ENCODE data around the gene BRSK1.

Gene BRSK1

DNA sequence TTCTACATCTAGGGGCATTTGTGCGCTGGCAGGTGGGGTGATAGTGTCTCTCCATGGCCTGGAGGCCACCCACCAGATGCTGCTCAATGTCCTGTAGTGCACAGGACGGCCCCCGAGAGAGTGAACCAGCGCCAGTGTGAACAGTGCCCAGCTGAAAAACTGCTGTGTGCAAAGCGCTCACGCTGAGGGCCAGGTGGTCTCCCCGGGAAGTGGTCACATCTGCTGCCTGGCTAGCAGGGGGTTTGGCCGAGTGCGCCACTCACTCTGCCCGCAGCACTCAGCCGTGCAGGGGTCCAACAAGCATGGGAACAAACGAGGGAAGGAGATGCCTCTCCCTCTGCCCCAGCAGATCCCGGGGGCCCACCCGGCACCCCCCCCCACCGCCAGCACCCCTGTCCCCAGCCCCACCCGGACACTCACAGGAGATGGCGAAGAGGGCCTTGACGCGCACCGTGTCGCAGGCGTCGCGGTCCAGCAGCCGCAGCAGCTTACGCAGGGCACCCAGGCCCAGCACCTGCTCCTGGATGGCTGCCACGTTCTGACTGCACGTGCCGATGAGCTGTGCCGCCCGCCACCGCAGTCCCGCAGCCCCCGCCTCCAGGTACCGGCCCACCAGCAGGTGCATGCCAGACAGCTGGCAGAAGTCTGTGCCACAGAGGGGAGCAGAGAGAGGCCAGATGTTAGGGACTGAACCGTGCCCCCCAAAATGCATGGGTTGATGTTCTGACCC lies 9.7 kb upstream of the BRSK1 start:
- DNase-seq (ENCODE audit: low spot score), result no peak

DNA sequence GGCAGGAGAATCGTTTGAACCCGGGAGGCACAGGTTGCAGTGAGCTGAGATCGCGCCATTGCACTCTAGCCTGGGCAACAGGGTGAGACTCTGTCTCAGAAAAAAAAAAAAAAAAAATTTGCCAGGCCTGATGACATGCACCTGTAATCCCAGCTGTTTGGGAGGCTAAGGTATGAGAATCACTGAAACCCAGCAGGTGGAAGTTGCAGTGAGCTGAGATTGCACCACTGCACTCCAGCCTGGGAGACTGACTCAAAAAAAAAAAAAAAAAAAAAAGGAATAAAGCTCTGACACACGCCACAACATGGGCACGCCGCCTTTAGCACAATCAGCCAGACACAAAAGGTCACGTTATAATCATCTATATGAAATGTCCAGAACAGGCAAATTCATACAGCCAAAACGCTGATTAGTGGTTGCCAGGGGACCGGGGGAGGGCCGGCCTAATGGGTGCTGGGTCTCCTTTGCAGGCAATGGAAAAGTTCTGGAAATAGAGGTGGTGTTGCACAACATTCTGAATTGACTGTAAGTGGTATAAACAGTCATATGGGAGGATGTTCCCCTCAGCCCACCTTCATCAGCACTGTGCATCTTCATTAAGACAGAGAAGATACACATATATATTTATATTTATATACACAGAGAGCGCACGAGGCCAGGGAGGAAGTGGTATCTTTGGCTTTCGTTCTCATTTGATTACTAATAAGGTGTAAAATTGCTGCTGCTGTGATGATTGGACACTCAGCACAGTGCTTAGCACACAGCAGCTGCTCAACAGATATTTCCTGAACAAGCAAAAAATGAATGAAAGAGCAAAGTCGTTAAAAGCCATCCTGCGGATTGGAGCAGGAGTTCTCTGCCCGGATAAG lies 7.7 kb upstream of the BRSK1 start:
- DNase-seq (ENCODE audit: low spot score), result no peak

GRCh38 chr19:55276720-55277430 lies 6.9 kb upstream of the BRSK1 start:
- no peak for DNase-seq (ENCODE audit: low spot score)

DNA sequence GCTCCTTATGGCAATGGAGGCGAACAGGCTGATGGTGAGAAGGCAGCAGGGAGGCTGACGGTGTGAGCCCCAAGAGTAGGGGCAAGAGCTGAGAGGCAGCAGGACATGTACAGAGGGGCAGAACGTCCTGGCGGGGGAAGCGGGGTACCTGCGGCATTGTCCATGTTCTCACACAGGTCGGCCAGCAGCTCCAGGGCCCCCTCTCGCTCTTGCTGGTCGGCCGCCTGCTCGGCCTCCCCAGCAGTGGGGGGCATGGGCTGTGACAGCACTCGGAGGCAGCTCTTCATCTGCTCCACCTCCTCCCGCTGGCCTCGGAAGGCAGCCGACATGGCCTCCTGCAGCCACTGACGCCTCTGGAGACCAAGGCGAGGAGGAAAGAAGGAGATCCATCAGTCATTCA lies 6.3 kb upstream of the BRSK1 start:
- DNase-seq (ENCODE audit: low spot score), result no peak

- DNase-seq (ENCODE audit: low spot score), result no peak
Observed at GRCh38 chr19:55278391-55279135, 5.2 kb upstream of the BRSK1 start.

DNA sequence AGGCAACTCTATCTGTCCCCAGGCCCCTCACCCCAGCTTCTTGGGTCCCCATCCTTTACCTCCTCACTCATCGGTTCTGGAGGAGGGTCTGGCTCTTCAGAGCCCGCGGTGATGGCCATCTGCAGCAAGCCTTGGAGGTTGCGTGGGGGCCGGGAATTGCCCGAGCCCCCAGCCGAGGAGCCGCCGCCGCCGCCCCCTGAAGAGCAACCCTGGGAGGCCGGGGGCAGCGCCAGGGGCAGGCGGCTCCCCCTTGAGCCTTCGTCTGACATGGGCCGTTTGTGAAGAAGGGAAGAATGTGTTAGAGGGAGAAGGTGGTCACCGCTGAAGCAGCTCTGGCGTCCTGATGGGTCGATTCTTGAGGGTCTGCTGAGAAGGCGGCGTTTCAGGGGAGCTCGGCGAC lies 4.5 kb upstream of the BRSK1 start:
- no peak for DNase-seq (ENCODE audit: low spot score)

- DNase-seq (ENCODE audit: low spot score), result peak; percentile 93
Observed at GRCh38 chr19:55279770-55280643, 3.8 kb upstream of the BRSK1 start, which contains the start of gene HSPBP1. TSS of gene HSPBP1 (minus strand) at chr19:55280110. CDS start at chr19:55279608, 502 bp downstream.

GRCh38 chr19:55284405-55285058 lies 735 bp downstream of the BRSK1 start:
- DNase-seq (ENCODE audit: low spot score), result no peak

DNA sequence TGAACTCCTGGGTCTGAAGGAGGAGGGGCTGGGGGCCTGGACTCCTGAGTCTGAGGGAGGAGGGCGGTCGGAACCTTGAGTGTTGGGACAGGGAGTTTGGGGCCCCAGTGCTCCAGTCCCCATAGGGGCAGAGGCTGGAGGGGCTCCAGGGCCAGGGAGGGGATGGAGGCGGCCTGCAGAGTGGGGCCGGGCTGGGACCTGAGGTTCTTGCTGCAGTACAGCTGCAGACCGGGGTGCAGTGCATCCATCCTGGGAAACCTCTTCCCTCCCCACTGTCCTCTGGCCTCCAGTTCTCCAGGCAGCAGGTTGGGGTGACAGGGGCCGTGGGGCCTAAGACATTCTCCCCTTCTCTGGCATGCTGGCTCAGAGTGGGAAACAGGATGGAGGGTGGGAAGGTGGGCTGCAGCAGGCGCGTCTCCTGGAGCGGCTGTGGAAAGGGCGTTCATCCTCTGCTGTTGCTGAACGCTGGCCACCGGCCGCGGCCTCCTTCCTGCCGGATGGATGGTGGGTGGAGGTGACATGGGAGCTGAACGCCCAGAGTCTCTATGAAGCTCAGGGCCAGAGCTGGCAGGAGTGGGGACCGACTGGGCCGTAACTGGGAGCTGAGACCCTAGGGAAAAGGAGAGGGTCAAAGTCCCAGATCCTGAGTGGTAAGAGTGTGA lies 1.6 kb downstream of the BRSK1 start:
- no peak for DNase-seq (ENCODE audit: low spot score)

DNA sequence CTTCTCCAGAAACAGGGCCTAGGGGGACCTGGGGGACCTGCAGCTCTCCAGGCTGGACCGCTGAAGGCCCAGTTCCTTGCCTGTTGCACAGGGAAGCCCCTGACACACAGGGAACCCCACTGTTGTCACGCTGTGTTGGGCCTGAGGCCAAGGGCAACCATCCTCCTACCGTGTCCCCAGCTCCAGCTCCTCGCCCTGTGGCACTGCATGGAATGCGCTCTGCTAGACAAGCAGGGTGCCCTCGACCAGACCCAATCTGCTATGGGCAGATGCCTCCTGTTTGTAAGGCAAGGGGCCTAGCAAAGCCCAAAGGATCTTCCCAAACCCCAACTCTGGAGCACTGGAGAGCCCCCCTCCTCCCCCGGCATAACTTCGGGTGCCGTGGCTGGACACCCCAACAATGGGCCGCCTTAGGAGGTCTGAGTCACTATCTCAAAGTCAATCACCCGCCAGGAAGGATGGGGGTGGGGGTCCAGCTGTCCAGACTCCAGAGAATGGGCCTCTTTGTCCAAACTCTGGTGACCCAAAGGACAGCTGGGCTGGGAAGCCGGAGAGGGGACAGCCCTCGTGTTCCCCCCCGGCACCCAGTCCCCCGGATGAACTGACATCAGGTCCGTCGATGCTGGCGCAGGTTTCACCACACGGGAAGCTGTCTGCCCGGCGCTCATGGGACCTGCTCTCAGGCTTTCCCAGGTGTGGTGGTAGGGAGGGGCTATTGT lies 3.7 kb downstream of the BRSK1 start:
- DNase-seq (ENCODE audit: low spot score), result no peak

GRCh38 chr19:55289117-55289796 lies 5.5 kb downstream of the BRSK1 start:
- peak; percentile 64 for DNase-seq (ENCODE audit: low spot score)

DNA sequence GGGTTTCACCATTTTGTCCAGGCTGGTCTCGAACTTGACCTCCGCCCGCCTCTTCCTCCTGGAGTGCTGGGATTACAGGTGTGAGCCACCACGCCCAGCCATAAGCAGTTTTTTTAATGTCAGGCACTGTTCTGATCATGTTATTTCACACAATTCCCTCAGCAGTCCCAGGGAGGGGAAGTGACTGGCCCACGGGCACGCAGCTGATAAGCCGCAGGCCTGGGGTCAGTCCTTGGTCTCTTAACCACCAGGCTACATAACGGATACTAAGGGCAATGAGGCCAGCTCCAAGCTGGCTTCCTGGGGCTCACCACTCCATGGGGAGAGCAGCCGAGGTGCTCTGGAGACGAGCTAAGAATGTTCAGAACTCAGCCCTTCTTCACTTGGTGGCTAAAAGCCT lies 13.5 kb downstream of the BRSK1 start:
- no peak for DNase-seq (ENCODE audit: low spot score)

DNA sequence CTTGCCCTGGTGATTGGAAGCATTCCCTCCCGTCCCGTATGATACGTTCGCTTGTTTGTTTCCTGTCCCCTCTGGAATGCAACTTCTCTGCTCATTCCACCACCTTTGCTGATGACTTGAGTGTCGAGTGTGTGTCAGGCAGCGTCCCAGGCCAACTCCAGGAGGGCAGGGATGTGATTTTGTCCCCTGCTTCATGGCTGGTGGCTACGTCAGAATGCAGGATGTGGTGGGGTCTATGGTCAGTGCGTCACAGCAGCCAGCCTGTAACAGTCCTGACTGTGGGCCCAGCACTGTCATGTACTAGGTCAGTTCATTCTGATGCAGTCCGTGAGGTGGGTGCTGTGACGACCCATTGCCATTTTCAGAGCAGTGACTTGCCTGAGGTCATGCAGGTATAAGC lies 16.2 kb downstream of the BRSK1 start:
- no peak for DNase-seq (ENCODE audit: low spot score)

DNA sequence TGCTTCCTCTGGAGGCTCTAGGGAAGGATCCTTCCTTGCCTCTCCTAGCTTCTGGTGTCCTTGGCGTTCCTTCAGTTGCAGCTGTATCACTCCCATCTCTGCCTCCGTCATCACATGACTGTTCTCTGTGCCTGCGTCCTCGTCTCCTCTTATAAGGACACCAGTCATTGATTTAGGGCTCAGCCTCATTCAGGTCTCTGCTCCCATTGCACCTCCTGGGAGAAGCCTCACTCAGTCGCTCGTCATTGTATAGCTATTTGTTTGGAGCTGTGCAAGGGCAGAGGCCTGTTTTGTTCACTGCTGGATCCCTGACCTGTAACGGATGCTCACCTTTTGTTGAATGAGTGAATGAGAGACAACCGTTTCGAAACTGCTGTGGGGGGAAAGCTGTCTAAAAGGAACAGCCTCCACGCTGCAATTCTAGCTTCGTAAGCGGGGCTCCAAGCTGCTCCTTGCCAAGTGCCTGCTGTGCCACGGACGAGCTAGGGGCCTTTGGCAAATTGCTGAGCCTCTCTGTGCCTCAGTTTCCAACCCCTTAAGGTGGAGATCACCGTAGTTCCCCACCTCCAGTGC lies 17.2 kb downstream of the BRSK1 start:
- DNase-seq (ENCODE audit: low spot score), result no peak

GRCh38 chr19:55301459-55302317 lies 17.9 kb downstream of the BRSK1 start:
- DNase-seq (ENCODE audit: low spot score), result peak; percentile 80

- DNase-seq (ENCODE audit: low spot score), result no peak
Observed at GRCh38 chr19:55302318-55302703, 18.5 kb downstream of the BRSK1 start.

DNA sequence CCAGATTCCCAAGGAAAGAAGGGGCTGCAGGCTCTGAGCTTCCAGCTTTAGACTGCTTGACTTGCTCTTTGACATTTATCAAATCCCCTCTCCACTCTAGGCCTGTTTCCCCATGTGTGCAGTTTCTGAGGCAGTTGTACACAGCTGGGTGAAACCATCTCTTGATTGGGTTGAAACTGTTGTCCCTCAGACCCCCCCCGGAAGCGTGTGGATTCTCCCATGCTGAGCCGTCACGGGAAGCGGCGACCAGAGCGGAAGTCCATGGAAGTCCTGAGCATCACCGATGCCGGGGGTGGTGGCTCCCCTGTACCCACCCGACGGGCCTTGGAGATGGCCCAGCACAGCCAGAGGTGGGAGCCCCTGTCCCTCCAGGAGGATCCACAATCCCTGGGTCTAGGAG lies 19.7 kb downstream of the BRSK1 start:
- DNase-seq (ENCODE audit: low spot score), result no peak

All from RKO (cell line).